Uterus (tissue), 2 donors: ENCODE results near the gene BCOR.

Experiments used
- CTCF ChIP-seq, 4 experiments: fragments of 200-600 bp in 2 of 4; fragments of 450-650 bp in 2 of 4; sonication (generic) in 2 of 4; IDR thresholded peaks; one replicate each; pipeline ENCODE4 v1.5.1; 2016 to 2019; ENCODE audit warnings: antibody characterized with exemption in 4 of 4, mild to moderate bottlenecking in 2 of 4, moderate library complexity in 1 of 4
- POLR2A ChIP-seq, 2 donors: fragments of 450-650 bp; IDR thresholded peaks; one replicate each; pipeline ENCODE4 v1.6.1; 2016; ENCODE audit warnings: antibody characterized with exemption in 2 of 2, mild to moderate bottlenecking in 1 of 2, moderate library complexity in 1 of 2

- TF ChIP-seq CTCF (IDR thresholded peaks at IDR 0.05) (no peak), POLR2A (IDR thresholded peaks at IDR 0.05) (no peak)
Measured at GRCh38 chrX:40065296-40066046, 32.3 kb downstream of the BCOR start.
